ENCODE data around the gene PRM1.

Gene PRM1

GRCh38 chr16:11255737-11256660 lies 25.1 kb downstream of the PRM1 start, which contains the start of gene SOCS1:
TSS of gene SOCS1 (minus strand) at chr16:11256204. CDS start at chr16:11255478, 726 bp downstream.
- Histone ChIP-seq H3K4me1 (ENCODE audit: control insufficient read depth, insufficient read depth, low read length) (no peaks in the 10 kb centered on the region), H3K9ac (ENCODE audit: low read length) (peak within 1 kb of the TSS; percentile 95), H3K27ac (ENCODE audit: low read depth, low read length) (peak within 1 kb of the TSS; percentile 98), H3K27me3 (ENCODE audit: control insufficient read depth, insufficient read depth, low read length) (no peaks in the 10 kb centered on the region), H3K36me3 (ENCODE audit: control insufficient read depth, insufficient read depth, low read length) (no peaks in the 10 kb centered on the region), H3K4me3 (ENCODE audit: low read length) (peak within 1 kb of the TSS; percentile 83)

GRCh38 chr16:11254913-11255736 lies 26.0 kb downstream of the PRM1 start:
- no peaks in the 10 kb centered on the region for H3K27me3 ChIP-seq (ENCODE audit: control insufficient read depth, insufficient read depth, low read length)
- H3K4me1 ChIP-seq (ENCODE audit: control insufficient read depth, insufficient read depth, low read length), result no peaks in the 10 kb centered on the region
- peak overlapping the region; percentile 76 for H3K4me3 ChIP-seq (ENCODE audit: low read length)
- H3K9ac ChIP-seq (ENCODE audit: low read length), result no peak overlapping the region
- peak overlapping the region; percentile 17 for H3K27ac ChIP-seq (ENCODE audit: low read depth, low read length)
- H3K36me3 ChIP-seq (ENCODE audit: control insufficient read depth, insufficient read depth, low read length), result no peaks in the 10 kb centered on the region

DNA sequence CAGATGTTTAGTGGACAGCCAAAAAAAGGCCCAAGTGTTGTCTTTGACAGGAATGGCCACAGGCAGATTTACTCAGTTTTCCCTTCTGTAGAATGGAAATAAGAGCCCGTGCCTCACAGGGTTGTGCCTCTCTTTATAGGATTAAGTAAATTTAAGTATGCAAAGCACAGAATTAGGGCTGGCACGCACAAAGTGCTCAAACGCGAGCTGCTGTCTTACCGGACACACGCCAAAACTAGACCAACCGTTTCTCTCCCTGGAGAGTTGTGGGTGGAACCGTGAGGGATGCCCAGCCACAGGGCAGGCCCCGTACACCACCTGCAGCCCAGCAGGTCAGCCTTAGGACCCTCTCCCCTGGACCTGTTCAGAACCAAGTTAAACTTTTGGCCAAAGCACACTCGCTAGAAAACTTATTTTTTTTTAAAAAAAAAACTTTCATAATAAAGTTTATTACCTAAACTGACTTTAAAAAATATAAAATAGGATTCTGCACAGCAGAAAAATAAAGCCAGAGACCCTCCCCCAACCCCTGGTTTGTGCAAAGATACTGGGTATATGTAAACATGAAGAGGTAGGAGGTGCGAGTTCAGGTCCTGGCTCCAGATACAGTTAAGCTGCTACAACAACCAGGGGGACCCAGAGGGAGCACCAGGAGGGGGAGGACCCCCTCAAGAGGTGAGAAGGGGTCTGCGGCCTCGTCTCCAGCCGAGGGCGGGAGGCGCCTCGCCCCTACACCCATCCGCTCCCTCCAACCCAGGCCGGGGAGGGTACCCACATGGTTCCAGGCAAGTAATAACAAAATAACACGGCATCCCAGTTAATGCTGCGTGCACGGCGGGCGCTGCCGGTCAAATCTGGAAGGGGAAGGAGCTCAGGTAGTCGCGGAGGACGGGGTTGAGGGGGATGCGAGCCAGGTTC lies 26.9 kb downstream of the PRM1 start:
- no peak overlapping the region for H3K9ac ChIP-seq (ENCODE audit: low read length)
- H3K27me3 ChIP-seq (ENCODE audit: control insufficient read depth, insufficient read depth, low read length), result no peaks in the 10 kb centered on the region

GRCh38 chr16:11253009-11253994 lies 27.8 kb downstream of the PRM1 start:
- H3K9ac ChIP-seq (ENCODE audit: low read length), result no peak overlapping the region
- H3K36me3 ChIP-seq (ENCODE audit: control insufficient read depth, insufficient read depth, low read length), result no peaks in the 10 kb centered on the region
- H3K27ac ChIP-seq (ENCODE audit: low read depth, low read length), result no peak overlapping the region
- H3K4me1 ChIP-seq (ENCODE audit: control insufficient read depth, insufficient read depth, low read length), result no peaks in the 10 kb centered on the region
- peak overlapping the region; percentile 40 for H3K4me3 ChIP-seq (ENCODE audit: low read length)
- no peaks in the 10 kb centered on the region for H3K27me3 ChIP-seq (ENCODE audit: control insufficient read depth, insufficient read depth, low read length)

More for the DNA sequence above, 26.9 kb downstream of the PRM1 start:
- Histone ChIP-seq H3K36me3 (ENCODE audit: control insufficient read depth, insufficient read depth, low read length) (no peaks in the 10 kb centered on the region), H3K4me1 (ENCODE audit: control insufficient read depth, insufficient read depth, low read length) (no peaks in the 10 kb centered on the region), H3K27ac (ENCODE audit: low read depth, low read length) (no peak overlapping the region), H3K4me3 (ENCODE audit: low read length) (peak overlapping the region; percentile 76)

GRCh38 chr16:11252482-11252931 lies 28.6 kb downstream of the PRM1 start:
- Histone ChIP-seq H3K27me3 (ENCODE audit: control insufficient read depth, insufficient read depth, low read length) (no peaks in the 10 kb centered on the region), H3K36me3 (ENCODE audit: control insufficient read depth, insufficient read depth, low read length) (no peaks in the 10 kb centered on the region), H3K27ac (ENCODE audit: low read depth, low read length) (no peak overlapping the region), H3K4me1 (ENCODE audit: control insufficient read depth, insufficient read depth, low read length) (no peaks in the 10 kb centered on the region), H3K9ac (ENCODE audit: low read length) (no peak overlapping the region), H3K4me3 (ENCODE audit: low read length) (no peak overlapping the region)

DNA sequence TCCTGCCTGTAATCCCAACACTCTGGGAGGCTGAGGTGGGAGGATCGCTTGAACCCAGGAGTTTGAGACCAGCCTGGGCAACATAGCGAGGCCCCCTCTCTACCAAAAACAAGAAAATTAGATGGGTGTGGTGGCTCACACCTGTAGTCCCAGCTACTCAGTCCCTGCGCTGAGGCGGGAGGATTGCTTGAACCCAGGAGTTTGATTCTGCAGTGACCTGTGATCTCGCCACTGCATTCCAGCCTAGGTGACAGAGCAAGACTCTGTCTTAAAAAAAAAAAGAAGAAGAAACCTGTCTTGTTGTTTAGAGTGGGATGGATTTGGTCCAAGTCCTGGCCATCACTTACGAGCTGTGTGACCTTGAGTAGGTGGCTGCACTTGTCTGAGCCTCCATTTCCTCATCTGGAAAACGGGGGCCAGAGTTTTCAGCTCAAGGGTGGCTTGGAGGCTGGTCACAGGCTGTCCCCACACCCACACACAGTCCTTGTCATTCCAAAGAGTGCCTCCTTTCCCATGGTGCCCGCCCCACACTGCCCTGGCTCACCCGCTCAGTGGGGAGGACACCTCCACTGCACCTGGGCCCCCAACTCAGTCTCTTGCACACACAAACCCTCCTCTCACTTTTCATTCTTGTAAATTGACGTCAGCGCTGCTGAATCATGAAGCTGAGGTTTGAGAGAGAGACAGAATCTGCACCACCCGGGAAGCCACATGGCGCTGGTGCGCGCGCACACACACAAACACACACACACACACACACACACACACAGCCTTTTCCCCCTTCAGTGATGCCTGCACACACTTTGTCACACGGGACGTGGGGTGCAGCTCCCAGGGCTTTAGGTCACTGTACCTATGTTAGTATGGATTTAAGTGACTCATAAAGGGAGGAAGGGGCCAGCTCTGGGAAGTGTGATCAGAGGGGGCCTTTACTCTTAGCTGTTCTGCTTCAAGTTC lies 29.3 kb downstream of the PRM1 start:
- no peak overlapping the region for H3K4me3 ChIP-seq (ENCODE audit: low read length)
- H3K36me3 ChIP-seq (ENCODE audit: control insufficient read depth, insufficient read depth, low read length), result no peaks in the 10 kb centered on the region
- no peaks in the 10 kb centered on the region for H3K4me1 ChIP-seq (ENCODE audit: control insufficient read depth, insufficient read depth, low read length)
- no peak overlapping the region for H3K9ac ChIP-seq (ENCODE audit: low read length)
- no peaks in the 10 kb centered on the region for H3K27me3 ChIP-seq (ENCODE audit: control insufficient read depth, insufficient read depth, low read length)
- H3K27ac ChIP-seq (ENCODE audit: low read depth, low read length), result no peak overlapping the region

GRCh38 chr16:11250786-11251524 lies 30.2 kb downstream of the PRM1 start:
- H3K36me3 ChIP-seq (ENCODE audit: control insufficient read depth, insufficient read depth, low read length), result no peaks in the 10 kb centered on the region
- H3K4me3 ChIP-seq (ENCODE audit: low read length), result no peak overlapping the region

DNA sequence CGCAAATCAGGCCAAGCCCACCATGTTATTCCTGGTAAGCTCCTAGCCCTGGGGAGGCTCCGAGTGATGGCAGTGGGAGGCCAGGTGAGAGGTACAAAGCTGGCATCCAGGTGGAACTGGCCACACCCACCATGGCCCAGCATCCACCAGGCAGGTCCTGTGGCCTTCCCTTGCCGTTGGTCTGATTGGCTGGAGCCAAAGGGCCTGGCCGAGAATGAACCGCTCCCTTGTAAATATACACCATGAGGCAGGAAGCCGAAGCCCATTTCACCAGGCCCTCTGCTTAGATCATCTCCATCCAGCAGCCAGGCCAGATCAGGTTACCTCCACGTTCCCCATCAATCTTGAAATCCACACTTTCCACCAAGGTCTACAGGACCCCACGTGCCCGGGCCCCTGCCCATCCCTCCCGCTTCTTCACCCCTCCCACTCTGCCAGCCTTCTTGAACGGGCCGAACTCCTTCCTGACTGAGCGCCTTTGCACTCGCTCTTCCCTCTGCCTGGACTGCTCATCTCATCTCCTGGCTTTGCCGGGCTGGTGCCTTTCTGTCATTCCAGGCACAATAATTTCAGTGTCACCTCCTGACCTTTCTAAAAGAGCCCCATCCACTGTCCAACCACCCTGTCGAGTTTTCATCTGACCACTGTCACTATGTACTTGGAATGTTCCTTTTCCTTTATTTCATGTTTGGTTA lies 30.9 kb downstream of the PRM1 start:
- H3K27ac ChIP-seq (ENCODE audit: low read depth, low read length), result no peak overlapping the region
- no peaks in the 10 kb centered on the region for H3K27me3 ChIP-seq (ENCODE audit: control insufficient read depth, insufficient read depth, low read length)
- no peaks in the 10 kb centered on the region for H3K36me3 ChIP-seq (ENCODE audit: control insufficient read depth, insufficient read depth, low read length)
- H3K4me3 ChIP-seq (ENCODE audit: low read length), result no peak overlapping the region
- H3K9ac ChIP-seq (ENCODE audit: low read length), result no peak overlapping the region
- H3K4me1 ChIP-seq (ENCODE audit: control insufficient read depth, insufficient read depth, low read length), result no peaks in the 10 kb centered on the region

More at GRCh38 chr16:11250786-11251524, 30.2 kb downstream of the PRM1 start:
- H3K27ac ChIP-seq (ENCODE audit: low read depth, low read length), result no peak overlapping the region
- no peaks in the 10 kb centered on the region for H3K4me1 ChIP-seq (ENCODE audit: control insufficient read depth, insufficient read depth, low read length)
- H3K9ac ChIP-seq (ENCODE audit: low read length), result no peak overlapping the region
- no peaks in the 10 kb centered on the region for H3K27me3 ChIP-seq (ENCODE audit: control insufficient read depth, insufficient read depth, low read length)

GRCh38 chr16:11249233-11250061 lies 31.7 kb downstream of the PRM1 start:
- no peak overlapping the region for H3K27ac ChIP-seq (ENCODE audit: low read depth, low read length)
- H3K4me1 ChIP-seq (ENCODE audit: control insufficient read depth, insufficient read depth, low read length), result no peaks in the 10 kb centered on the region
- no peaks in the 10 kb centered on the region for H3K27me3 ChIP-seq (ENCODE audit: control insufficient read depth, insufficient read depth, low read length)
- no peaks in the 10 kb centered on the region for H3K36me3 ChIP-seq (ENCODE audit: control insufficient read depth, insufficient read depth, low read length)
- H3K9ac ChIP-seq (ENCODE audit: low read length), result no peak overlapping the region
- no peak overlapping the region for H3K4me3 ChIP-seq (ENCODE audit: low read length)
